ENCODE results near the gene ATCAY. TPM values are rescaled to one million over a fixed set of nuclear protein-coding genes. Genes with fewer than 3 reads are reported as not detected.

ATCAY gene
- total RNA-seq, result not detected

- TF ChIP-seq CTCF (IDR thresholded peaks at IDR 0.05), result no peak
- ATAC-seq (ENCODE audit: low FRiP score) (no peak), DNase-seq (ENCODE audit: low spot score) (no peak)
Observed at GRCh38 chr19:3880471-3881271, at the start of gene ATCAY. Gene ATCAY, plus strand, starts transcription at chr19:3880685. Its CDS starts 5,083 bp downstream, at chr19:3885768.

- no peak for TF ChIP-seq CTCF (IDR thresholded peaks at IDR 0.05)
- no peak for ATAC-seq (ENCODE audit: low FRiP score)
Observed at GRCh38 chr19:3831601-3832000, 48.9 kb upstream of the ATCAY start.

GRCh38 chr19:3832001-3832400 is 48.5 kb upstream of the ATCAY start:
- TF ChIP-seq CTCF (IDR thresholded peaks at IDR 0.05), result no peak
- DNase-seq (ENCODE audit: low spot score), result no peak
- ATAC-seq (ENCODE audit: low FRiP score), result no peak

More at GRCh38 chr19:3831601-3832000, 48.9 kb upstream of the ATCAY start:
- no peak for DNase-seq (ENCODE audit: low spot score)

- no peak for ATAC-seq (ENCODE audit: low FRiP score)
- no peak for TF ChIP-seq CTCF (IDR thresholded peaks at IDR 0.05)
- no peak for DNase-seq (ENCODE audit: low spot score)
Observed at GRCh38 chr19:3833578-3834348, 46.7 kb upstream of the ATCAY start.

DNA sequence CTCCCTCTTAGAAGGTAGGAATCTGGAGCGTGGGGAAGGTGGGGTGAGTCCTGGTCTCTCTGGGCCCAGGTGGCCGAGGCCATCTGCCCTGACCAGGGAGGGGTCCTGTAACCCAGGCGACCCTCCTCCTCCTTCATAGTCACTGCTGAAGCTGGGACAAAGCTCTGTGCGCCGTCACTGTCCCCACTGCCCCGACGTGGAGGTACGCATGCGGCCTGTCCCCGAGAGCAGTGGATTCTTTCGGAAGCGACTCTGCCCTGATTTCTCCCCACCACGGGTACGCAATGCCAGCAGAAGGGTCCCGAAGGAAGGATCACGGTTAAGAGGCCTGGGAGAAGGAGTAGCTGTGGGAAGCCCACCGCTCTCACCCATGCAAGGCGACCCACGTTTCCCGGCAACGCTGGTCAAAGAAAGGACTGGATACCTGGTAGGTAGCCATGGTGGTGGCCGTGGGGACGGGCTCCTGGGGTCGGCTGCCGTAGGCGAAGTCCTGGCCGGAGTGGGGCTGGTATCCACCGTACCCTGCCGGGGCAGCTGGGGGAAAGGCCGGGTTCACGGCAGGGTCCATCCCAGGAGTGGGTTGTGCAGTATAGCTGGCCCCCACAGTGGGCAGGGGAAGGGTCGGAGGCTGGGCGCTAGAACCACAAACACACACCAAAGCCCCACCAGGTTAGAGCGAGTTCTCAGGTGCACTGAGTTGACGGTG is 46.0 kb upstream of the ATCAY start:
- DNase-seq (ENCODE audit: low spot score), result no peak
- TF ChIP-seq CTCF (IDR thresholded peaks at IDR 0.05), result no peak
- no peak for ATAC-seq (ENCODE audit: low FRiP score)

- ATAC-seq (ENCODE audit: low FRiP score) (no peak), DNase-seq (ENCODE audit: low spot score) (no peak)
- TF ChIP-seq CTCF (IDR thresholded peaks at IDR 0.05), result no peak
Observed at GRCh38 chr19:3835055-3835435, 45.4 kb upstream of the ATCAY start.

All from omental fat pad (tissue), 4 donors.